Measurements from ENCODE around the gene RAB11A.

- TF ChIP-seq ATF6 (CRISPR knock-in tag; IDR thresholded peaks at IDR 0.05) (no peak), CTCF (IDR thresholded peaks at IDR 0.05) (no peak), NR3C1 (CRISPR knock-in tag; conservative IDR thresholded peaks at IDR 0.05; ENCODE audit: low read depth) (no peak), USF2 (CRISPR knock-in tag; IDR thresholded peaks at IDR 0.05) (no peak), ELF4 (CRISPR knock-in tag; IDR thresholded peaks at IDR 0.05; ENCODE audit: low read depth) (no peak)
Observed at GRCh38 chr15:65847989-65848388, 21.3 kb upstream of the RAB11A start.

All from WTC11 (cell line).